Stimulated activated CD8-positive, alpha-beta memory T cell treated with anti-CD3 and anti-CD28 coated beads, Interleukin-2, amount 100 ng/mL, for 1 hour (primary cell): ENCODE results near the gene TMEM267.
"Not testable (repeated sequence)": the region's sequence is repeated elsewhere in the genome, so short reads cannot be mapped to it uniquely, and the experiment has no call there.

ENCODE experiments used
- DNase-seq, 2 donors: peaks; one replicate each; pipeline ENCODE4 v3.0.0-alpha.2; 2020; ENCODE audit warnings: low read depth in 2 of 2

The TMEM267 gene

GRCh38 chr5:43461066-43461465 lies 22.6 kb downstream of the TMEM267 start:
- no peak for DNase-seq

- no peak for DNase-seq
Measured at GRCh38 chr5:43456556-43456955, 27.1 kb downstream of the TMEM267 start.

GRCh38 chr5:43441575-43441974 lies 42.1 kb downstream of the TMEM267 start:
- DNase-seq: not testable (repeated sequence)

- DNase-seq: no peak
Measured at GRCh38 chr5:43437062-43437660, 46.5 kb downstream of the TMEM267 start.

- no peak for DNase-seq
Measured at GRCh38 chr5:43433382-43433781, 50.3 kb downstream of the TMEM267 start.

- no peak for DNase-seq
Measured at GRCh38 chr5:43432486-43433375, 50.9 kb downstream of the TMEM267 start.

- no peak for DNase-seq
Measured at GRCh38 chr5:43429706-43430105, 54.0 kb downstream of the TMEM267 start.

GRCh38 chr5:43429016-43429415 lies 54.6 kb downstream of the TMEM267 start:
- no peak for DNase-seq

GRCh38 chr5:43427306-43427705 lies 56.4 kb downstream of the TMEM267 start:
- no peak for DNase-seq

GRCh38 chr5:43425983-43426382 lies 57.7 kb downstream of the TMEM267 start:
- DNase-seq: no peak

- not testable (repeated sequence) for DNase-seq
Measured at GRCh38 chr5:43423086-43423485, 60.6 kb downstream of the TMEM267 start.

- DNase-seq: no peak
Measured at GRCh38 chr5:43422143-43422542, 61.5 kb downstream of the TMEM267 start.

- no peak for DNase-seq
Measured at GRCh38 chr5:43421450-43422133, 62.1 kb downstream of the TMEM267 start.

- DNase-seq: no peak
Measured at GRCh38 chr5:43420241-43420640, 63.4 kb downstream of the TMEM267 start.

- DNase-seq: no peak
Measured at GRCh38 chr5:43418561-43418960, 65.1 kb downstream of the TMEM267 start.

- no peak for DNase-seq
Measured at GRCh38 chr5:43416803-43417394, 66.8 kb downstream of the TMEM267 start.

GRCh38 chr5:43415935-43416802 lies 67.5 kb downstream of the TMEM267 start:
- no peak for DNase-seq

- DNase-seq: no peak
Measured at GRCh38 chr5:43413966-43414365, 69.7 kb downstream of the TMEM267 start.

- DNase-seq: no peak
Measured at GRCh38 chr5:43412644-43413043, 71.0 kb downstream of the TMEM267 start.

- DNase-seq: no peak
Measured at GRCh38 chr5:43412156-43412555, 71.5 kb downstream of the TMEM267 start, which contains the start of gene CCL28. TSS of gene CCL28 (minus strand) at chr5:43412391. CDS start at chr5:43412316, 75 bp downstream.

GRCh38 chr5:43411495-43411894 lies 72.2 kb downstream of the TMEM267 start:
- DNase-seq: no peak
